ENCODE measurements around the gene KCTD17. TPM values are rescaled to one million over a fixed set of nuclear protein-coding genes. Genes with fewer than 3 reads are reported as not detected.

Gene KCTD17
- total RNA-seq, 2 experiments from 2014 or later: 30.3 to 30.6 TPM

DNA sequence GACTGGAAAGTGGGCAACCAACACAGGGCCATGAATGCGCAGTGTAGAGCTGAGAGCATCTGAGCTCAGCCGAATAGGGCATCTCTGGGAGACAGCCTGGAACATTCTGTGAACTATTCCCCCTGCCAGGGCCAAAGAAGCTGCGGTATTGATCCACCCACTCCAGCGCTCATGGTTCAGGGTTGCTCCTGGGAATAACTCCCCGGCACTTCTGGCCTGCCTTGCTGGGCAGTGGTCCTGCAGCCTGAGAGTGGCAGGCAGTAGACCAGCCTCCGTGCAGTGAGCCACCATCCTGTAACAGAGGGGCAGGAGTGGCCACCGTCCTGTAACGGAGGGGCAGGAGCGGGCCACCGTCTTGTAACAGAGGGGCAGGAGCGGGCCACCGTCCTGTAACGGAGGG lies 45.8 kb downstream of the KCTD17 start:
- DNase-seq (no peak), ATAC-seq (no peak)
- ChIA-PET CTCF (interaction anchor here (1.0 kb wide), 1 partner anchor 9 kb away, joined by 3 read pairs; no protein-coding TSS in a partner anchor), POLR2A (interaction anchor here (1.0 kb wide), 1 partner anchor 9 kb away, joined by 4 read pairs; no protein-coding TSS in a partner anchor)
- Mint-ChIP-seq H3K36me3 (ENCODE audit: low read depth) (no peaks in the 10 kb centered on the region), H3K27ac (no peak overlapping the region), H3K27me3 (peaks cover 10% of the 10 kb centered on the region), H3K9me3 (no peaks in the 10 kb centered on the region), H3K4me3 (no peak overlapping the region), H3K4me1 (ENCODE audit: low read depth) (peaks cover 50% of the 10 kb centered on the region)
- intact Hi-C loops (cut with micrococcal nuclease): no loop called here
- TF ChIP-seq CTCF (IDR thresholded peaks at IDR 0.05): no peak

DNA sequence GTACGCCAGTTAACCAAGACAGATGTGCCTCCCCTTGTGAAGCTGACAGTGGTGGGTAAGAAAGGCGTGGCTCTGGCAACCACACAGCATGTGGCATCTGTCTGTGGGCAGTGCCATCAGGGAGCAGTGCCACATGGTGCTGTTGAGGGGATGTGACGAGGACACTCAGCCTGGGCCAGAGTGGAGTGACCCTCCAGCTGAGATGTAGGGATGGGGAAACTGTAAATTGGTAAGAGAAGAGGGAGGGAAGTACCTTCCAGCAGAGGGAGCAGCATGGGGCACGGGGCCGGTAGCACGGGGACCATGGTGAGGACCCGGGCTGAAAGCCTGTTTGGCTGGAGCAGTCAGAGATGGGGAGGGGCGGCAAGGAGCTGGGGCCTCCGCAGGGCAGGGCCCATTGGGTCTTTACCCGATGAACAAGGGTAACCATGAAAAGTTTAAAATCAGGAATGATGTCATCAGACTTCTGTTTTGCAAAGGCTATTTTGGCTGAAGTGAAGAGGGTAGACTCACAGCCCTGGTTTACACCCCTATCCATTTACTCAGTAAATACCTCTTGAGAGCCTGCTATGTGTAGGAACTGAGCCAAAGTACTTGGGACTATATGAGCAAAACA lies 47.5 kb downstream of the KCTD17 start:
- no peak overlapping the region for H3K4me3 Mint-ChIP-seq
- H3K9me3 Mint-ChIP-seq: no peaks in the 10 kb centered on the region
- peaks cover 9% of the 10 kb centered on the region for H3K27me3 Mint-ChIP-seq
- POLR2A ChIA-PET: interaction anchor here (0.9 to 1.4 kb wide), 3 partner anchors 11 to 23 kb away, joined by 3 to 10 read pairs (median 3); no protein-coding TSS in a partner anchor
- peak; percentile 36 for TF ChIP-seq CTCF (IDR thresholded peaks at IDR 0.05)
- H3K4me1 Mint-ChIP-seq (ENCODE audit: low read depth): peaks cover 49% of the 10 kb centered on the region
- H3K27ac Mint-ChIP-seq: peak overlapping the region; percentile 68
- intact Hi-C loops (cut with micrococcal nuclease): no loop called here
- ATAC-seq (no peak), DNase-seq (peak; percentile 17)
- H3K36me3 Mint-ChIP-seq (ENCODE audit: low read depth): no peaks in the 10 kb centered on the region
- CTCF ChIA-PET: interaction anchor here (0.8 to 2.1 kb wide), 9 partner anchors 11 to 100 kb away, joined by 3 to 9 read pairs (median 3); no protein-coding TSS in a partner anchor

DNA sequence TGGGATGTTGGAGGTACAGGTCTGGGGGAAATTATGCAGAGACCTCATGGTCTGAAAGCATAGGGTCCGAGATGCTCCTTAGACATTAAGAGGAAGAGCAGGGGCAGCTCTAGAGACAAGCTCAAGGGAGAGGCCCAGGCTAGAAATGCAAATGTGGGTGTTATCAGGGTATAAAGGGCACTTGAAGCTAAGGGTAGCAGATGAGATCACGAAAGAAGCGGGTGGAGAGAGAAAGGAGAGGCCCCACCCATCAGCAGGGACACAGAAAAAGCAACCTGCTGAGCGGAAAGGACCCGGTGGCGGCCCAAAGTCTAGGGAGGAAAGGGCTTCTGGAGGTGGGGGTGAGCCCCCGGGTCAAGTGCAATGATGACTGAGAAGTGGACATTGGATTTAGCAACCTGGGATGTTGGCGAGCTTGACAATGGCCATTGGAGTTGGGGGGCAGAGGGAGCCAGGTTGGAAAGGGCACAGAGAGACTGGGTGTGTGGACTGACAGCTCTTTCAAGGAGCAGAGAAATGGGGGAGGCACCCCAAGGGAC lies 49.1 kb downstream of the KCTD17 start:
- POLR2A ChIA-PET: interaction anchor here (0.5 to 1.4 kb wide), 5 partner anchors 16 to 110 kb away, joined by 3 to 6 read pairs (median 3); no protein-coding TSS in a partner anchor
- TF ChIP-seq CTCF (IDR thresholded peaks at IDR 0.05): no peak
- intact Hi-C loops (cut with micrococcal nuclease): no loop called here
- no peaks in the 10 kb centered on the region for H3K9me3 Mint-ChIP-seq
- DNase-seq (peak; percentile 71), ATAC-seq (peak; percentile 97)
- peak overlapping the region; percentile 84 for H3K27ac Mint-ChIP-seq
- CTCF ChIA-PET: interaction anchor here (0.9 to 2.1 kb wide), 6 partner anchors 13 to 160 kb away, joined by 3 to 9 read pairs (median 4); no protein-coding TSS in a partner anchor
- H3K4me1 Mint-ChIP-seq (ENCODE audit: low read depth): peaks cover 41% of the 10 kb centered on the region
- no peak overlapping the region for H3K4me3 Mint-ChIP-seq
- H3K27me3 Mint-ChIP-seq: peaks cover 9% of the 10 kb centered on the region
- no peaks in the 10 kb centered on the region for H3K36me3 Mint-ChIP-seq (ENCODE audit: low read depth)

DNA sequence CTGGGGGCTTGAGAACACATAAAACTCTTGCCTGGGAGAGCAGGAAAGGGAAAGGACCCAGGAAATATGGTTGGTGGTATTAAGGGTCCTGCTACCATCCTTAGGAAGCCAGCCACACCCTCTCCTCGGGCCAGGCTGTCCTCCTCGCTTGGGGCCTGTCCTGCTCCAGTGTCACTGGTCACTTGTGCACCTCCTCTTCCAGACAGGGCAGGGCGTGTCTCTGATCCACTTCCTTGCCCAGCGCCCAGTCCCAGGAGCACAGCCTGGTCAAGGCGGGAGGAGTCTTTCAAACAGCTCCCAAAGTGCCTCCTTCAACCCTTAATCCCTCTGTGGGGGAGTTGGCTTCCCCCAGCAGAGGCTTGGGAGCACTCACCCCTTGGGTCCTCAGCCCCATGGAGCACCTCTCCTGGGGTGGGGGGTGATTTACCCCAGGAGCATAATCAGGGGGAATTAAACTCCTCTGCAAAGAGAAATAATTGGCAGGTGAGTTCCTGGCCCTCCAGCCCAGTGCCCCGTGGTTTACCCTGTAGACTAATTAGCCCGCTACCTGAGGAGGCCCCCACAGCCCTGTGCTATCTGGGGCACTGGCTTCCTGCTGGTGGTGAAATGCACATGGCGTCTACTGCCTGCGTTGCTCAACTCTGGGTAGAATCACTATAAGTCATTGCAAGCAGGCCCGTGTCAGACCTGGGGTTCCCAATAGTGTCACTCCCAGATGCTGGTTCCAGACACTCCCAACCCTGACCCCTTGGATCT lies 49.9 kb downstream of the KCTD17 start:
- no peak for TF ChIP-seq CTCF (IDR thresholded peaks at IDR 0.05)
- peaks cover 37% of the 10 kb centered on the region for H3K4me1 Mint-ChIP-seq (ENCODE audit: low read depth)
- ChIA-PET POLR2A (interaction anchor here (1.4 kb wide), 1 partner anchor 21 kb away, joined by 6 read pairs; no protein-coding TSS in a partner anchor), CTCF (interaction anchor here (0.9 to 1.8 kb wide), 3 partner anchors 20 to 159 kb away, joined by 3 to 5 read pairs (median 4); no protein-coding TSS in a partner anchor)
- peaks cover 5% of the 10 kb centered on the region for H3K27me3 Mint-ChIP-seq
- no peaks in the 10 kb centered on the region for H3K36me3 Mint-ChIP-seq (ENCODE audit: low read depth)
- H3K4me3 Mint-ChIP-seq: no peak overlapping the region
- no peaks in the 10 kb centered on the region for H3K9me3 Mint-ChIP-seq
- H3K27ac Mint-ChIP-seq: no peak overlapping the region
- DNase-seq: peak; percentile 23
- intact Hi-C loops (cut with micrococcal nuclease): no loop called here
- no peak for ATAC-seq
